Neuron (in vitro differentiated cells): ENCODE data around the gene CHURC1.
A peak's percentile ranks its signal among the peaks of the same experiment; 100 is the strongest.

Source experiments
- H2AFZ ChIP-seq: one replicate; pipeline ENCODE4 v1.6.1; 2013; ENCODE audit warnings: low read depth, mild to moderate bottlenecking, inconsistent platforms, low read length, moderate library complexity
- H3K27me3 ChIP-seq: one replicate; pipeline ENCODE4 v1.6.1; 2013; ENCODE audit warnings: low read length; ENCODE audit not compliant: insufficient read depth
- H3K36me3 ChIP-seq: one replicate; pipeline ENCODE4 v1.6.1; 2013; ENCODE audit warnings: low read length; ENCODE audit not compliant: insufficient read depth
- H3K4me1 ChIP-seq: one replicate; pipeline ENCODE4 v1.6.1; 2013; ENCODE audit warnings: low read length; ENCODE audit not compliant: insufficient read depth
- H3K4me3 ChIP-seq: 2 replicates; pipeline ENCODE4 v1.5.1; 2013; ENCODE audit warnings: mild to moderate bottlenecking, low read length, moderate library complexity
- H3K9me3 ChIP-seq: one replicate; pipeline ENCODE4 v1.6.1; 2013; ENCODE audit warnings: low read length

Gene CHURC1

DNA sequence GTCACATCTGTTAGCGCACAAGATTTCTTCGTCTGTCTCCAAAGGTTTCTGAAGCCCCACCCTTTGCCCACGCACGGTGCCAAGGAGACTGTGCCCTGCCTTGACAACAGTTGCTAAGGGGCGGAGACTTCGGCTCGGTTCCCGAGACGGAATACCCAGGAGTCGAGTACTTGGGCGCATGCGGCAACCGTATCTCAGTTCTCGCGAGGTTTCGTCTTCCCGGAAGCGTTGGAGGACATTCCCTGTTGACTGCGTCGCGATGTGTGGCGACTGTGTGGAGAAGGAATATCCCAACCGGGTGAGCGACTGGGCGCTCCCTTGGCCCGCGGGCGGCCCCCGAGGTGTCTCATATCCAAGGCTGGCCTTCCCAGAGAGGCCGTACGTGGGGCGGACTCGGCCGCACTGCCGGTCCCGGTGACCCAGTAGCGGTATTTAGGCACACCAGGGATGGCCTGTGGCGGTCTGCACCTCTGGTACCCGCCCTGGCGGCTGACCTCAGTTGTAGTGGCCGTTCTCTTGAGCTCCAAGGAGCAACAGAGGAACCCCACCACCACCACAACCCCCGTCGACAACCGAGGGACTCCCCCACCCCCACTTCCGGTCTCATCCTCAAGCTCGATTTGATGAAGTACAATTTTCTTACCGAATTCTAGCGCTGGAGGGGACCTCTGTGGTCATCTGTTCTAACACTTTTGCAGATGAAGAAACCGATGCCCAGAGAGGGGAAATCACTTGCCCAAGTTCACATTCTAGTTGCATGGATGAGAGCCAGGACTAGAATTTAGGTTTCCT lies at the start of gene CHURC1:
TSS of gene CHURC1 (plus strand) at position 219 of the 792 bp plus-strand sequence. CDS start at position 260, 41 bp downstream.
- H2AFZ ChIP-seq = peak within 1 kb of the TSS; percentile 81
- no peaks in the 10 kb centered on the region for H3K9me3 ChIP-seq
- H3K27me3 ChIP-seq = peaks cover 4% of the 10 kb centered on the region
- no peaks in the 10 kb centered on the region for H3K36me3 ChIP-seq
- peaks cover 12% of the 10 kb centered on the region for H3K4me1 ChIP-seq
- peak within 1 kb of the TSS; percentile 69 for H3K4me3 ChIP-seq

DNA sequence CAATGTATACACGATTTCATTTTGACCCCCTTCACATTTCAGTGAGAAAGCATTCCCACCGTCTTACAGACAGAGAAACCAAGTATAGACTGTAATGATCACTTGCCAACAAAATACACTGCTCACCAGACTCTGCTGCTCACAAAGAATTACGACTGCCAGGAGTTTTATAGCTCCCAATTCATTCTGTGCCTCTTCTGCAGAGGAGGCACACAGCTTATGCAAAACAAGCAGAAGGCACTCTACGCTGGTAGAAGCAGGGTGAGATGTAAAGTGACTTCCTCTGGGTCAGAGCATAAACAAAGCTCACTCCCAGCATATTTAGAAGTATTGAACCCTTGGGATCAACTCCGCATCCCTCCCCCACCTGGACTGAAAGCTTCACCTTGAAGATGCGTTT lies 49.1 kb upstream of the CHURC1 start:
- H2AFZ ChIP-seq = no peak overlapping the region
- no peak overlapping the region for H3K4me3 ChIP-seq
- H3K4me1 ChIP-seq = no peaks in the 10 kb centered on the region
- H3K9me3 ChIP-seq = no peaks in the 10 kb centered on the region
- H3K36me3 ChIP-seq = no peaks in the 10 kb centered on the region
- peaks cover 21% of the 10 kb centered on the region for H3K27me3 ChIP-seq

DNA sequence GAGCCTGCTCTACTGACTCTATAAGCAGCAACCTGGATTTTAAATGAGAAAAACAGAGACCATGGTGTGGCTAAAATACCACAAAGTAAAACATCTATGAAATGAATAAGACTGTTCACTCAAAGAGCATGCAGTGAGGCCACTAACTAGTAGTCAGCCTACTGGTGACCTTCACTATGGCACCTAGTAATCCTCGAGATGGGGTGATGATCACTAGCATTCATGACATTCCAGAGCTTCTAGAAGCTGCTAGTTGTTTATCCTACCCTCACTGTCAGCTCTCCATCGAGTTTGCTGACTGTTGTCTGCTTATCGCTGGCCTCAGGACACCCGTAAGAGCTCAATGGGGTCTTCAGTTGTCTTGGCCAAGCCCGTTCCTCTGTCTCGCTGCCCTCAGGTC lies 48.3 kb upstream of the CHURC1 start:
- no peaks in the 10 kb centered on the region for H3K4me1 ChIP-seq

DNA sequence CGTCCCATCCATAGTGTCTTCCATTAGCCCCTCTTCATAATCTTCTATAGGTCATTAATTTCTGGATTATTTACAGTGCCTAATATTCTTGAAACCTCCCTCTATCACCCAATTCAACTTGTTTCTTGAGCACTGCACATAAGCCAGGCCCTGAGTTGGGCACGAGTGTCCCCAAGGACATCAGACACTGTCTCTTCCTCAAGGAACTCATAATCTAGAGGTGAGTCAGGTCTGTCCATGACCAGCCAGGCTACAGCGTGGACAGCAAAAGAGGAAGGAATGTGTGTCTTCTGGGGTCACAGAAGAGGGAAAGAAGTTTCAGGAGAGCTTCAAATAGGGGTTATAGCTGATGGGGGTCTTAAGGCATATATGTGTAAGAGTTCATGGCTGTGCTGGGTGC lies 47.1 kb upstream of the CHURC1 start:
- H3K9me3 ChIP-seq = peaks cover under 1% of the 10 kb centered on the region
- H3K4me1 ChIP-seq = no peaks in the 10 kb centered on the region
- no peaks in the 10 kb centered on the region for H3K36me3 ChIP-seq
- H2AFZ ChIP-seq = no peak overlapping the region
- H3K4me3 ChIP-seq = no peak overlapping the region
- H3K27me3 ChIP-seq = peaks cover 27% of the 10 kb centered on the region

More for the DNA sequence above, 48.3 kb upstream of the CHURC1 start:
- no peaks in the 10 kb centered on the region for H3K9me3 ChIP-seq
- H3K36me3 ChIP-seq = no peaks in the 10 kb centered on the region
- peaks cover 21% of the 10 kb centered on the region for H3K27me3 ChIP-seq
- H3K4me3 ChIP-seq = no peak overlapping the region
- H2AFZ ChIP-seq = no peak overlapping the region

DNA sequence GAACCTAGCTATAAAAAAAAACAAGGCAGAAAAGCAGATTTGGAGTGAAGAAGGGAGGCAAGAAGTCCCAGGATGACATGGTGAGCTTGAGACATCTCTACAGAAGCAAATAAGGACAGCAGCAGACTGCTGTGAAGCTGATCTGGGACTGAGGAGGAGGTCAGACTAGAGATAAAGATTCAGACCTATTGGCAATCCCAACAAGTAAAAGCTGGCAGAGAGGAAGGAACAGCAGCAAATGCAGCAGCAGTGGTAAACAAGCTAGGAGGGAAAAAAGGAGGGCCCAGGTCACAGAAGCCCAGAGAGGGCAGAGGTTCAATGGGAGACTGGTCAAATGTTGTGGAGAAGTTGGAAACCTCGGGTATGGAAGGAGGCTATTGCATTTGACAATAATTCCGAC lies 45.9 kb upstream of the CHURC1 start:
- Histone ChIP-seq H3K27me3 (peaks cover 38% of the 10 kb centered on the region), H3K9me3 (peaks cover 6% of the 10 kb centered on the region), H2AFZ (no peak overlapping the region), H3K36me3 (no peaks in the 10 kb centered on the region), H3K4me3 (no peak overlapping the region), H3K4me1 (no peaks in the 10 kb centered on the region)

DNA sequence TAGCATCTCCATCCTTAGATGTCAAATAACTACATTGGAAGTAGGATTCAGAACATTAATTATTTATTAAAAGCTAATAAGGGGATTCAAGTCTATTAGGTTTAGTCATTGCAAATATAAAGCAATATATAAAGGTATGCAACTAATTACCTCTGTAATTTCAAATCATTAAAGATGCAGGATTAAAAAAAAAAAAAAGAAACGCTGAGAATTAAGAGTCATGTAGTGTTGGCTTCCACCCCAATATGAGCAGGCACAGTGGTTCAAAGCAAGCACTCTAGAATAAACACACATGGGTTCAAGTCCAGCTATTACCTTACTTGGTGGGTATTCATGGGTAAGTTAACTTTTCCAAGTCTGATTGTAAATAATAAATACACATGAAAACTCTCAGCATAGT lies 45.4 kb upstream of the CHURC1 start:
- H3K27me3 ChIP-seq = peaks cover 40% of the 10 kb centered on the region
- no peaks in the 10 kb centered on the region for H3K4me1 ChIP-seq
- no peak overlapping the region for H3K4me3 ChIP-seq
- H3K9me3 ChIP-seq = peaks cover 6% of the 10 kb centered on the region
- no peaks in the 10 kb centered on the region for H3K36me3 ChIP-seq
- H2AFZ ChIP-seq = no peak overlapping the region

DNA sequence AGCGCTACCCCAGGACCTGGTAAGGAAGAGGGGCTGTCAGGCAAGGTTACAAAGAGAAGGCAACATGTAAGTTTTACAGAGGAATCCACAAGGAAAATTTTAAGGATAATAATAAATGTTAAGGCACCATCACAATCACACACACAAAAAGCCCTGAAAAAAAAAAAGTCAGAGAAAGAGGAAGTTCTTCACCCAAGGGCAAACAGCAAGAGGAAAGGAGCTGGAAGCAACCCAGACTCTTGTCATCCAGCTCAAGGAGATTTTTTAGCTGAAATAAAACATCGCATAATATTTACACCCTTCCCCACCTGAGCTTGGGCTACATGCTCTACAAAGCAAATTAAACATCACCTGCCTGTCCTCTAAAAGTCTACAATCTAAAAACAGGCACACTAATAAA lies 44.1 kb upstream of the CHURC1 start:
- Histone ChIP-seq H2AFZ (no peak overlapping the region), H3K27me3 (peaks cover 48% of the 10 kb centered on the region), H3K36me3 (no peaks in the 10 kb centered on the region), H3K9me3 (peaks cover 6% of the 10 kb centered on the region), H3K4me1 (no peaks in the 10 kb centered on the region), H3K4me3 (no peak overlapping the region)

DNA sequence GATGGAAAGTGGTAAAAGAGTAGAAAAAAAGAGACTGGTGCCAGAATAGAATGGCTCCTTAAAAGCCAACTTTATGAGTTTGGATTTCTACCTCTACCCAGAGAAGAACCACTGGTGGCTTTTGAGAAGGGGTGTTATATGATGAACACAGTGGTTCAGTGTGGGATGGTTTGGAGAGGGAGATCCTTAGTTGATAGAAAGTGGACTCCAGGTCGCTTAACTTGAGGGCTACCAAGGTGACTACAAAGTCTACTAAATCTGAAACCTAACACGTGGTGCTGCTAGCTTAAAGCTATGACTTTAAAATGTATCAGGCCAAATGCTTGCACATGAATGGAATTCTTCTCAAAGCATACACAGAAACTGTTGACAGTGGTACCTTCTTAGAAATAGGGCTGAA lies 42.9 kb upstream of the CHURC1 start:
- Histone ChIP-seq H3K36me3 (no peaks in the 10 kb centered on the region), H3K4me1 (no peaks in the 10 kb centered on the region), H3K9me3 (peaks cover 6% of the 10 kb centered on the region), H3K4me3 (no peak overlapping the region), H3K27me3 (peaks cover 52% of the 10 kb centered on the region), H2AFZ (no peak overlapping the region)

DNA sequence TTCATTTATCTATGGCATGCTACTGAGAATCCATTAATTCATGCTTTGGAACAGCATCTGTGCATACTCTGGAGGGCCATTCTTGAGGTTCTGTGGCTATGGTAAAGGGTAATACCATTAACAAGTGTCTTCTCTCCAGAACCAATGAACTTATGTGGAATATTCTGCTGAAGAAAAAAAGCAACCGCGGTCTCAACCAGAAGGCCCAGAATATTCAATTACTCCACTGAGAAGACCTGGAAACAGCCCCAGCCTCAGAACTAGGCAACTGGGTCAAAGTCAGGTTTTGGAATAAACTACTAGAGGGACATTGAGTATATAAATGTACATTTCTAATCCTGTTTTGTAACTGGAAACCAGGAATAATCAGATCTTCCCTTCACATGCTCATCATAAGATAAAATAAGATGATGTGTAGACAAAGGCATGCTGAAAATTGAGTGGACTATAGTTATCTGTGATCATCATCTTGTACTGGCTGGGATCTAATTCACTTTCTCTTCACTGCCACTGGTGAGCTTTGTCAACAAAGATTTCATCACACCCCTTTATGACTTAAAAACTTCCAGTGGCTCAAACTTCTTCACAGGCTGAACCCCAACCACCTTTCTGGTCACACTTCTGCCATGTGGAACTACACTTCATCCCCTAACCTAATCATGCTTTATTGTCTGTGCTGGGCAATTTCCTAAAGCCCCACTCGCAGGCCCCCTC lies 40.6 kb upstream of the CHURC1 start:
- H2AFZ ChIP-seq = no peak overlapping the region
- peaks cover 6% of the 10 kb centered on the region for H3K9me3 ChIP-seq
- peaks cover 59% of the 10 kb centered on the region for H3K27me3 ChIP-seq

DNA sequence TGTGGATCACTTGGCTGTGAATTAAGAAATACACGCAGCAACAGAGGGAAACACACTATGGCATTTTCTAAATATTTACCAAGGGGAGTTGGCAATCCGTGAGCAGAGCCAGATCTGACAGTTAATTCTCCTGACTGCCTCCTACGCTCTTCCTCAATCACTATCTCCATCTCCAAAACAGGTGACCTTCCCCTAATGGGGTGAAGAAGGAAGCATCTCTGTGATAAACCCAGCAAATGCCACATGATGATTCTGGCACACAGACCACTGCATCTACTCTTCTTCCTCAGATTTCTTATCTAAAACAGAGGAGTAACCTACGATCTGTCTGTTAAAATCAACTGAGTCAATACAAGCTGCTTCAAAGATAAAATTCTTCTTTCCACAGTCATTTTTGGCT lies 38.9 kb upstream of the CHURC1 start:
- H3K4me1 ChIP-seq = peaks cover 9% of the 10 kb centered on the region
- no peaks in the 10 kb centered on the region for H3K36me3 ChIP-seq
- no peak overlapping the region for H3K4me3 ChIP-seq
- peaks cover 70% of the 10 kb centered on the region for H3K27me3 ChIP-seq
- peaks cover 6% of the 10 kb centered on the region for H3K9me3 ChIP-seq
- H2AFZ ChIP-seq = no peak overlapping the region

More for the DNA sequence above, 40.6 kb upstream of the CHURC1 start:
- H3K36me3 ChIP-seq = no peaks in the 10 kb centered on the region
- no peak overlapping the region for H3K4me3 ChIP-seq
- no peaks in the 10 kb centered on the region for H3K4me1 ChIP-seq

DNA sequence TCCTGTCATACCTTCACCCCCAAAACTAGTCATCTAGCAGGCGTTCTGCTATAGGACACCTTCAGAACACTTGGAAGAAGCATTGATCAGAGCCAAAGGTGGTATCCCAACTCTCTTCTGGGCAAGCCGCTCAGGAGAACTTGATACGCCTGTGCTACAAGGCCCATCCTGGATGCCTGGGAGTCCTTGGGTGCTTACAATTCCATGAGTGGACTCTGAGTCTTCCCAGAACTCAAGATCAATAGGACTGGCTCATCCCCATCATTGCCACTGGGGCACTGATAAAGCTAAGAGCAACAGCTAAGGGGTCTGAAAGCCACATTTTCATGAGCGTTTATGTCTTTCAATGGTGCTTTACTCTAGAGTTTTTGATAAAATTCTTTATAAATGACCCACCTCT lies 36.4 kb upstream of the CHURC1 start:
- Histone ChIP-seq H3K27me3 (peaks cover 79% of the 10 kb centered on the region), H2AFZ (no peak overlapping the region), H3K36me3 (no peaks in the 10 kb centered on the region), H3K4me1 (peaks cover 14% of the 10 kb centered on the region), H3K4me3 (no peak overlapping the region), H3K9me3 (no peaks in the 10 kb centered on the region)

DNA sequence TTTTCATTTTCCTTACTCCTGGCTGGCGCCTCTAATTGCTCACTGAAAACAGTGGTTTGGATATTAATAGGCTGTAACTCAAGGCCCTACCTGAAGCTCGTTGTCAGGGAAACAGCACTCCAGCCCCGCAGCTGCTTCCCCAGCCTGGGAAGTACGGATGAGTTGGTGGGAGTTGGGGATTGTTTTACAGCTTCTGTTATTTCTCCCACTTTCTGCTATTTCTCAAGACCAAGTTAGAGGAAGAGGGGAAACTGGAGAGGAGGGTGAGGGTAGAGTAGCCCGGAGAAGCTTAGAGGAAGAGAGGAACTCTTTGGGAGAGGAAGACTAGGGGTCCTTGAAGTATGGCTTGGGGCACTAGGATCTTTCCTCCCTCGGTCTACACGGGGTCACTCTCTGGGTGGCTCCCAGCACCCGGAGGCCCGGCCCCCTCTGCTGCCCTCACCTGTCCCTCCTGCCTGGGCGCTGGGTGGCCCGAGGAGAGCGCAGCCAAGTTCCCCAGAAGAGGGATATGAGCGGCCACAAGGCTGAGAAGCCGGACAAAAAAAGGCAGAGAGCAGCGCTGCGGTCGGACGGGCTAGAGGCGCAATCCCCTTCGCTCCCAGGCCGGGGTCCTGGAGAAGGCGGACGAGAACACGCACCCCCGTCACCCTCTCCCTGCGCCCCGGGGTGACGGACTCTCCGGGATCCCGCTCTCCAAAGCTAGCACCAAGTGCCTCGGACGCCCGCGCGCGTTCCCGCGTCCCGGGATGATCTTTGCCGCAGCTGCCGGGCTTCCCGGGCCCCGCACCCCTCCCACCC lies 35.2 kb upstream of the CHURC1 start:
- Histone ChIP-seq H2AFZ (no peak overlapping the region), H3K36me3 (no peaks in the 10 kb centered on the region), H3K9me3 (no peaks in the 10 kb centered on the region), H3K4me1 (peaks cover 14% of the 10 kb centered on the region), H3K4me3 (peak overlapping the region; percentile 50), H3K27me3 (peaks cover 79% of the 10 kb centered on the region)
